ENCODE data around the gene ALAS1. TPM values are rescaled to one million over a fixed set of nuclear protein-coding genes. Genes with fewer than 3 reads are reported as not detected.
"Not testable (repeated sequence)": the region's sequence is repeated elsewhere in the genome, so short reads cannot be mapped to it uniquely, and the experiment has no call there.

The ALAS1 gene
- 10 to 100 TPM; 14.4 to 15.6 TPM for total RNA-seq
- 18.4 to 45.4 reads per million in 2 donors for total RNA-seq

DNA sequence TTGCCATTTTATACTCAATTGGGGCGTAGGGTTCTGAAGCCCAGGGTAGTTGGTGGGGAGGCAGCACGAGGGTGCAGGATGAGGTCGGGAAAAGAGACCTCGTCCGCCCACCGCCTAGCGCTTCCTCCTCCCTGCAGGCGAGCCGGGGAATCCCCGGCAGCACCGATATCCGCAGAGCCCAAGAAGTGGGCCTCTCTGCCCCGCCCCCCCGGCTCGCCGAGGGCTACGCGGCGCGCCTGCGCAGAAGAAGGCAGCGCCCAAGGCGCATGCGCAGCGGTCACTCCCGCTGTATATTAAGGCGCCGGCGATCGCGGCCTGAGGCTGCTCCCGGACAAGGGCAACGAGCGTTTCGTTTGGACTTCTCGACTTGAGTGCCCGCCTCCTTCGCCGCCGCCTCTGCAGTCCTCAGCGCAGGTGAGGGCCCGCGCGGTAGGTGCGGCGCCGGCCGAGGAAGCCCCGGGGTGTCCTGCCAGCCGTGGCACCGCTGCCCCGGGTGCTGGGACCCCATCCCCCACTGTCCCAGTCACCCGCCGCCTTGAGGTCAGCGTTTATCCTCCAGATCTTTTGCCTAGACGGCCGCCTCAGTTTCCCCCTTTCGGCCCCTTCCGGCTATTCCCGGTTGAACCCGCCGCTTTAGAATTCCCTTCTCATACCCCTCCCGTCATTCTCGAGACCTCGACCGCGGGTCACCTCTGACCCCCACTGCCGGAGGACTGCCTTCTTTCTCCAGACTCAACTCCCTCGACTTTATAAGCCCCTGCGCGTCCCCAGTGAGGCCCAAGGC, at the start of gene ALAS1:
TSS of gene ALAS1 (plus strand) at position 319 of the 784 bp plus-strand sequence. CDS start 1,082 bp downstream, outside the sequence.
- Mint-ChIP-seq H3K4me3 (peak within 1 kb of the TSS; percentile 98), H3K4me1 (peaks cover 37% of the 10 kb centered on the region), H3K27me3 (no peaks in the 10 kb centered on the region), H3K36me3 (ENCODE audit: low read depth) (peaks cover 5% of the 10 kb centered on the region), H3K27ac (peak within 1 kb of the TSS; percentile 98)
- DNase-seq (peak; percentile 94 to 98 (median 96)), ATAC-seq (peak; percentile 98)
- H3K9me3 ChIP-seq (ENCODE audit: control insufficient read depth, low read length, poor library complexity, severe bottlenecking) = no peaks in the 10 kb centered on the region

DNA sequence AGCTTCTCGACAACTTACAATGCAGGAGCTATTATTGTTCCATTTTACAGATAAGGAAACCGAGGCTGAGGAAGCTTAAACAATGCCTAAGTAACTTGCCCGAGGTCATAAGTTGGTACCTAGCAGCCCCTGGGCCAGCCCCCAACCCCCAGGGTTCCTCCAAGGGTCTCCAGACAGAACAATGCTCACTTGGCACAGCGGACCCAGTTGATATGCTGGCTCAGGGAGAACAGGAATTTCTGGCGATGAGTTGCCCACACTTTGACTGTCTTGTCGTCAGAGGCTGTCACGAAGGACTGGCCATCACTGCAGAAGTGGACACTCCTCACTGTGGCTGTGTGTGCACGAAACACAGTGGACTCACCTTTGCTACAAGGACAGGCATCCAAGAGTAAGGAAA, 48.9 kb upstream of the ALAS1 start:
- H3K27ac Mint-ChIP-seq = no peak overlapping the region

DNA sequence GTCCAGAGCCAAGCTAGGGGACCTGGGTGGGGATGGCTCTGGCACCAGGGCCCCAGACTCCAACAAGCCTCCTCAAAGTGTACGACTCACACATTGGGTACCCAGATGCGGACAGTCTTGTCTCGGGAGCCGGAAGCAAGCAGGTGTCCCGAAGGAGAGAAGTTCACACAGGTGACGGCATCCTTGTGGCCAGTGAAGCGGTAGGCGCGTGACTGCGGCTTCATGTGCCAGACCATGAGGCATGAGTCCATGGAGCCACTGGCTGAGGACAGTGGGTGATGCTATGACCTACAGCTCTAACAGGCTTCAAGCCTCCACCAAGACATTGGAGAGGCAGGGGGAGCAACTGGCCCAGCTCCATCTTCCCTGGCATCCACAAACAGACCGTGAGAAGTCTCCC, 48.2 kb upstream of the ALAS1 start:
- Mint-ChIP-seq H3K27ac (no peak overlapping the region), H3K4me1 (peaks cover 5% of the 10 kb centered on the region), H3K27me3 (no peaks in the 10 kb centered on the region), H3K4me3 (no peak overlapping the region), H3K36me3 (ENCODE audit: low read depth) (no peaks in the 10 kb centered on the region)
- H3K9me3 ChIP-seq (ENCODE audit: control insufficient read depth, low read length, poor library complexity, severe bottlenecking) = no peaks in the 10 kb centered on the region
- no peak for ATAC-seq
- DNase-seq = no peak

More for the DNA sequence above, 48.9 kb upstream of the ALAS1 start:
- H3K9me3 ChIP-seq (ENCODE audit: control insufficient read depth, low read length, poor library complexity, severe bottlenecking) = no peaks in the 10 kb centered on the region
- DNase-seq = no peak
- no peaks in the 10 kb centered on the region for H3K27me3 Mint-ChIP-seq
- peaks cover 10% of the 10 kb centered on the region for H3K4me1 Mint-ChIP-seq
- no peak overlapping the region for H3K4me3 Mint-ChIP-seq
- H3K36me3 Mint-ChIP-seq (ENCODE audit: low read depth) = no peaks in the 10 kb centered on the region
- ATAC-seq = no peak

DNA sequence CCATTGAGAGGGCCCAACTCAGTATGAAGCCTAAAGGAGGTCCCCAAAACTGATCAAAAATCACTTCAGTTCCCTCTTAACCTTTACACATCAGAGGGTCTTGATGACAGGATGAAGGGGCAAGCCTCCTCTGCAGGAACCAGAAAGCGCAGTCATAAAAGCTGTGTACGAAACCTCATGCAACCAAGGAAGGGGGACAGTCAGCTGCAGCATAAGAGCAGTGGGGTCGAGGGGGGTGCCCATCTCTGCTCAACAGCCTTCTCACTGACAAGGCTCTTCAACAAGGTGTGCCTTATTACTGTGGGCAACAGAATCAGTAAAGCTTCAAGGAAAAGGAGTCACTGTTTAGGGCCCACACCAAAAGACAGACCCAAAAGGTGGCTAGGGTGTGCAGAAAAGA, 47.6 kb upstream of the ALAS1 start:
- Mint-ChIP-seq H3K4me3 (no peak overlapping the region), H3K36me3 (ENCODE audit: low read depth) (no peaks in the 10 kb centered on the region), H3K4me1 (peaks cover 9% of the 10 kb centered on the region), H3K27me3 (no peaks in the 10 kb centered on the region), H3K27ac (no peak overlapping the region)
- DNase-seq (no peak), ATAC-seq (no peak)
- no peaks in the 10 kb centered on the region for H3K9me3 ChIP-seq (ENCODE audit: control insufficient read depth, low read length, poor library complexity, severe bottlenecking)

DNA sequence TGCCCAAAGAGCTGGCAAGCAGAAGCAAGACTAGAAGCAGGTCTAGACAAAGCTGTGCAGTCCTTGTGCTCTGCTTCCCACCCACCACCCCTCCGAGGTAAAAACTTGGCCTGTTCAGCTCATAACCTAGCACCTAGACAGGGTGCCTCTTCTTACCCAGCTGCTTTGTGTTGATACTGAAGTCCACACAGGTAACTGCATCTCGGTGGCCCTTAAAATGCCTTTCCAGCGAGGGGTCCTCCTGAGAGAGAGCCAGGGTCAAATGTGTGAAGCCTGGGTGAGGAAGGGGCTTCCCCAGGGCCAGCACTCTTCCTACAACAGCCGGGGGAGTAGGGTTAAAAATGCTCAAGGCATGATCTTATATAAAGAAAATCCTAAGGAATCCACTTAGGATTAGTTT, 47.1 kb upstream of the ALAS1 start:
- peaks cover 12% of the 10 kb centered on the region for H3K4me1 Mint-ChIP-seq
- ATAC-seq (no peak), DNase-seq (no peak)
- H3K27ac Mint-ChIP-seq = no peak overlapping the region
- no peak overlapping the region for H3K4me3 Mint-ChIP-seq
- H3K9me3 ChIP-seq (ENCODE audit: control insufficient read depth, low read length, poor library complexity, severe bottlenecking) = no peaks in the 10 kb centered on the region
- no peaks in the 10 kb centered on the region for H3K27me3 Mint-ChIP-seq
- no peaks in the 10 kb centered on the region for H3K36me3 Mint-ChIP-seq (ENCODE audit: low read depth)

DNA sequence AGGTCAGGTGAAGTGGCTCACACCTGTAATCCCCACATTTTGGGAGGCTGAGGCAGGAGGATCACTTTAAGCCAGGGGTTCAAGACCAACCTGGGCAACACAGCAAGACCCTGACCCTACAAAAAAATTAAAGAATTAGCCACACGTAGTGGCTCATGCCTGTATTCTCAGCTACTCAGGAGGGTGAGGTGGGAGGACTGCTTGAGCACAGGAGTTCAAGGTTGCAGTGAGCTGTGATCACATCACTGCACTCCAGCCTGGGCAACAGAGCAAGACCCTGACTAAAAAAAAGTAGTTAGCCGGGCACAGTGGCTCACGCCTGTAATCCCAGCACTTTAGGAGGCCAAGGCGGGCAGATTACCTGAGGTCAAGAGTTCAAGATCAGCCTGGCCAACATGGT, 46.0 kb upstream of the ALAS1 start:
- not testable (repeated sequence) for H3K36me3 Mint-ChIP-seq (ENCODE audit: low read depth); H3K27ac Mint-ChIP-seq; DNase-seq; H3K9me3 ChIP-seq (ENCODE audit: control insufficient read depth, low read length, poor library complexity, severe bottlenecking); H3K4me3 Mint-ChIP-seq; H3K27me3 Mint-ChIP-seq; ATAC-seq
- H3K4me1 Mint-ChIP-seq = peaks cover 12% of the 10 kb centered on the region

DNA sequence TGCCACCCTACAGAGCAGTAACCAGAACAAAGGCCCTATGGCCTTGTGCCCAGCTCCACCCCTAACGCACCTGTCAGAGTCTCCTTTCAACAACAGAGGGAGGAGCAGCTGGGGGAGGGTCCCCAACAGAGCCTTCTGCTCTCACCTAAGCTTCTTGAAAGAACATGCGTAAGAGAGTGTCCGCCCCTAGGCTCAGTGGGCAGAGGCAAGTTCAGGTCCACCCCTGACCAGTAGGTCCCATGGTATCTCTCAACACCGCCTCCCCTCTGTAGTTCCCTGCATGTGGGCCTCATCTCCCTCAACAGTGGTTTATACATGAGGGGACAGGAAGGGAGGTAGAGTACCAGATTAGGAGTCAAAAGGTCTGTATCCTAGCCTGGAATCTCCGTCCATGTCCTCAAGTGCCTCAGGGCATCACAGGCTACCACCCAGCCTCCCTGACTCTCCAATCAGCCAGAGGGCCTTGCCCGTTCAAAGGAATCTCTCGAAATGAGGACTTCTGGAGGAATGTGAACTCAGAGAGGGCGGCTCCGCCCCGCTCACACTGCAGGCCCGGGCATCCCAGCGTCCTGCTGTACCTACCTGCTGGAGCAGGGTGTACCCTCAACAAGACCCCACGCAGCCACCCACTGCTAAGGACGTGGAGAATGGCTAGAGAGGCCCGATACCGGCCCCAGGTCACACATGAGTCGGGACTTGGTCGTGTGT, 44.4 kb upstream of the ALAS1 start:
- H3K9me3 ChIP-seq (ENCODE audit: control insufficient read depth, low read length, poor library complexity, severe bottlenecking) = no peaks in the 10 kb centered on the region
- H3K4me3 Mint-ChIP-seq = peak overlapping the region; percentile 93
- DNase-seq (no peak), ATAC-seq (no peak)
- no peaks in the 10 kb centered on the region for H3K36me3 Mint-ChIP-seq (ENCODE audit: low read depth)
- peaks cover 12% of the 10 kb centered on the region for H3K4me1 Mint-ChIP-seq
- H3K27ac Mint-ChIP-seq = peak overlapping the region; percentile 88
- no peaks in the 10 kb centered on the region for H3K27me3 Mint-ChIP-seq

DNA sequence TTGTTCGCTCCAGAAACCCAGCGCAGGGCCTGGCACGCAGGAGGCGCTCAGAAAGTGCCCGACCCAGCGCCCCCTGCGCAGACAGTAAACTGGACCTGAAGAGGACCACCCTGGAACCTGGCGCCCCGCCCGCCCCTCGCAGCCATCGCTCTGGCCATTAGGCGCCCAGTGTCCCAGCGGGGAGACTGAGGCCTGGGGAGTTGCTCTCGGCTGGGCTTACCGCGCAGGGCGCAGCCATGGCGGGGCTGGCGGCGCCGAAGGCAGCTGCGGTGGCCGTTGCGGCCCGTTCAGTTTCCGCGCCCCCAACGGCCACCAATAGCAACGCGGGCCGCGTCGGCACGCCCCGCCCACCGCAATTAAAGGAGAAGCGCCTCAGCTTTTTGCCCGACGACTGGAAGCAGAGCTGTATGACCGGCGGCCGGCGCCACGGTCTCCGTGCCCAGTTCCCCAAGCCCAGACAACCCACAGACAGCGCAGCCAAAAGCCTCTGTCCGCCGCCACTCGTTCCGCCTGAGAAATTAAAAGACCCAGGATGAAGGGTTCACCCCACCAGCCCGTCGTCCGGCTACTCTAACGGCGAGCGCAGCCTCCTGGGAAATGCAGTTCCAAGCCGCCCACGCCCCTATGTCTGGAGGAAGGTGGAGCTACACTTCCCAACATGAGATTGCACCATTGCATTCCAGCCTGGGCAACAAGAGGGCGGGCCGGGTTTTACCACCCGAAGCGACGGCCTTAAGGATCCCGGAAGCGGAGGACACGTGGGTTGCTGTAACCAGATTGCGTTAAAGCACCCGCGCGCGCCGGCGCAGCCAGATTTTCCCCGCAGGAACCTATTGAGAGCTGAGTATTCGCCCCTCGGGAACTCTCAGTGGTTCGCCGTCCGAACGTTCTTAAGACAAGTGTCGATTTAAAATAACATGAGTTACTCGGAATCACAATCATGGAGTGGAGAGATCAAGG, 43.5 kb upstream of the ALAS1 start, which contains the start of gene POC1A:
TSS of gene POC1A (minus strand) at position 289 of the 960 bp plus-strand sequence. CDS start at position 238, 51 bp downstream.
- ATAC-seq = peak; percentile 88
- no peaks in the 10 kb centered on the region for H3K9me3 ChIP-seq (ENCODE audit: control insufficient read depth, low read length, poor library complexity, severe bottlenecking)
- peaks cover 12% of the 10 kb centered on the region for H3K4me1 Mint-ChIP-seq
- no peaks in the 10 kb centered on the region for H3K36me3 Mint-ChIP-seq (ENCODE audit: low read depth)
- H3K27ac Mint-ChIP-seq = peak within 1 kb of the TSS; percentile 88
- peak; percentile 78 to 79 (median 78) for DNase-seq
- H3K4me3 Mint-ChIP-seq = peak within 1 kb of the TSS; percentile 93
- H3K27me3 Mint-ChIP-seq = no peaks in the 10 kb centered on the region

DNA sequence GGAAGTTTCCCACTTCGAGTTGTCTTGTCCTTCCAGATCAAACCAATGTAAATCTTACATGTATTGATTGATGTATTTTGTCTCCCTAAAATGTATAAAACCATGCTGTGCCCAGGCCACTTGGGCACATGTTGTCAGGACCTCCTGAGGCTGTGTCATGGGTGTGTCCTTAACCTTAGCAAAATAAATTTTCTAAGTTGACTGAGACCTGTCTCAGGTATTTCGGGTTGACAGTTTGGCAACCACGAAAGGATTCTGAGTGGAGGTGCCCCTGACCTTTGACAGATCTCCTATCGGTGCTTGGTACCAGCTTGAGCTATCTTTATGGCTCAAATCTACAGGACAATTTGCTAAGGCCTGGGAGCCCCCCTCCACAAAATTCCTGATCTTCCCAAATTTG, 42.0 kb upstream of the ALAS1 start:
- H3K36me3 Mint-ChIP-seq (ENCODE audit: low read depth) = no peaks in the 10 kb centered on the region
- peaks cover 15% of the 10 kb centered on the region for H3K4me1 Mint-ChIP-seq
- DNase-seq = no peak
- no peak for ATAC-seq
- no peaks in the 10 kb centered on the region for H3K9me3 ChIP-seq (ENCODE audit: control insufficient read depth, low read length, poor library complexity, severe bottlenecking)
- H3K27me3 Mint-ChIP-seq = no peaks in the 10 kb centered on the region
- no peak overlapping the region for H3K4me3 Mint-ChIP-seq
- H3K27ac Mint-ChIP-seq = no peak overlapping the region

DNA sequence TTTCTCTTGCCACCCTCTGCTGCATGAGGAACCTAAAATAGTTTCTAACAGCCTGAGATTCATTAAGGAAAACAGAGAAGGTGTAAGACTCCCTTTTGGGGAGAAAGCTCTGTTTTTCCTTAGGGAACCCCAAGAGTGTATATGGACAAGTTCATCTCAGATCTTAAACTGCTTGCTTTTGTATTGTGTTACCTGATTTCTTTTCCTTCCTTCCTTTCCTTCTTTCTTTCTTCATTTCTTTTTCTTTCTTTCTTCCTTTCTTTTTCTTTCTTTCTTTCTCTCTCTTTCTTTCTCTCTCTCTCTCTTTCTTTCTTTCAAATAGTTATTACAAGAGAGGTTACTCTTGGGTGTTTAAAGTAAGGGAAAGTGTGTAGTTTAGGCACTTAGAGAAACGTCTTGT, 38.5 kb upstream of the ALAS1 start:
- no peaks in the 10 kb centered on the region for H3K27me3 Mint-ChIP-seq
- DNase-seq = no peak
- H3K27ac Mint-ChIP-seq = no peak overlapping the region
- peaks cover 10% of the 10 kb centered on the region for H3K4me1 Mint-ChIP-seq
- H3K9me3 ChIP-seq (ENCODE audit: control insufficient read depth, low read length, poor library complexity, severe bottlenecking) = no peaks in the 10 kb centered on the region
- ATAC-seq = no peak
- no peak overlapping the region for H3K4me3 Mint-ChIP-seq
- H3K36me3 Mint-ChIP-seq (ENCODE audit: low read depth) = no peaks in the 10 kb centered on the region

DNA sequence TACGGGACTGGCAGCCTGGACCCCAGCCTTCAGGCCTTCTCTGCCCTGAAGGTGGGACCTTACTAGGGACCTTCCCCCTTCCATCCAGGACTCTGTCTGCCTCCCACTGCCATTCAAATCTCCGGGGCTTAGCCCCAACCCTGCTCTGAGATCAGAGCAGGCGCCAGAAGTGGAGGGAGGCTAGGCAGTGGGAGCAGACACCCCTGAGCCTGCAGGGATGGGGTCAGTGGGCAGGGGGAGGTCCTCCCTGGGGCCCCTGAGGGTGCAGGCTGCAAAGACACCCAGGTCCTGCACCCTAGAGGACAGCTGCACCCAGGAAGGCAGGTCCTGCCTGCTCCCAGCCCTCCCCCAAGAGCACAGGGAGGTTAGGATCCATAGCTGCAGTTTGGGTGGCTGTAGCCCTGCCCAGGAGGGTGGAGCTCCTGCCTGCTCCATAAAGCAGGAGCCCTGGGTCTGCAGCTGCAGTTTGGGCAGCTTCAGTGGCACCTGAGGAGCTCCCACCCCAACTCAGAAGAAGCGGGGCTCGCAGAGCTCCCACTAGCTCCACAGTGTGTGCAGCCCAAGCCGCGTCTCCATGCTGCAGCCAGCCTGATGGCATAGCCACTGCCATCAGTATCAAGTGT, 35.6 kb upstream of the ALAS1 start:
- ATAC-seq (no peak), DNase-seq (no peak)
- Mint-ChIP-seq H3K27me3 (peaks cover 1% of the 10 kb centered on the region), H3K27ac (no peak overlapping the region), H3K36me3 (ENCODE audit: low read depth) (no peaks in the 10 kb centered on the region), H3K4me3 (no peak overlapping the region), H3K4me1 (peaks cover 3% of the 10 kb centered on the region)
- no peaks in the 10 kb centered on the region for H3K9me3 ChIP-seq (ENCODE audit: control insufficient read depth, low read length, poor library complexity, severe bottlenecking)

DNA sequence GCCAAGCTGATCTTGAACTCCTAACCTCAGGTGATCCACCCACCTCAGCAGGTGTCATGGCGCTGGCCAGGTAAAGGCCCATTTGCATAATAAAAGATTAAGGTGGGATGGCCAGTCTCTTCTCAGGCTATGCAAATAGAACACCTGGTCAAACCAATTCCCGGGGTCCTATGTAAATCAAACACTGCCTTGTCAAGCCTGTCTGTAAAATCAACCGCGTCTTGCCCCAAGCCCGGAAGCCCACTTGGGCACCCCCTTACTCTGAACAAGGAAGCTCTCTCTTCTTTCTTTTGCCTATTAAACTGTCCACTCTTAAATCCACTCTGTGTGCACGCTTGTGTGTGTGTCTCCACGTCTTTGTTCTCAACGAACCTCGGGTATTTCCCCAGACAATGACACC, 30.7 kb upstream of the ALAS1 start:
- no peak for ATAC-seq
- Mint-ChIP-seq H3K27me3 (peaks cover 5% of the 10 kb centered on the region), H3K4me1 (peaks cover 3% of the 10 kb centered on the region), H3K36me3 (ENCODE audit: low read depth) (no peaks in the 10 kb centered on the region), H3K4me3 (no peak overlapping the region), H3K27ac (no peak overlapping the region)
- no peak for DNase-seq
- H3K9me3 ChIP-seq (ENCODE audit: control insufficient read depth, low read length, poor library complexity, severe bottlenecking) = no peaks in the 10 kb centered on the region

Measured in T-helper 17 cell (primary cell).